K562 (cell line): Measurements from ENCODE around the gene APELA. TPM values are rescaled to one million over a fixed set of nuclear protein-coding genes. Genes with fewer than 3 reads are reported as not detected.

ENCODE experiments used
- ATAC-seq: fragments of 200-7000 bp; cut with Tn5 transposase; 3 replicates; pipeline ENCODE4 v1.9.1; 2020; ENCODE audit warnings: moderate library complexity
- BruUV-seq: library from RNA; stranded (reverse); fragments of 400-500 nt; replicated peaks from 2 replicates; lab custom pipeline; 2021; lab: Mats Ljungman, UMichigan
- CTCF ChIA-PET: fragments of 300-600 bp; formaldehyde crosslinking; extraction: SDS; loops from one replicate; lab custom pipeline; 2021; ENCODE audit warnings: low intra/inter-chr PET ratio; lab: Yijun Ruan, JAX
- POLR2A ChIA-PET: fragments of 300-600, 350-650 bp; sonication (Branson Sonifier 250); formaldehyde crosslinking; extraction: SDS; loops from one replicate; lab custom pipeline; 2021; ENCODE audit warnings: antibody characterized with exemption, inconsistent platforms; lab: Yijun Ruan, JAX
- DNase-seq, 4 experiments: peaks; one replicate each; pipeline versions ENCODE4 v3.0.0 to v3.0.0-alpha.2; 2011 to 2018; ENCODE audit warnings: low spot score in 3 of 4, mixed read lengths in 3 of 4; ENCODE audit errors: extremely low read depth in 1 of 4
- FAIRE-seq: peaks from 2 replicates; lab custom pipeline; 2011; peaks lifted over from hg19 to GRCh38; lab: Jason Lieb, UNC
- H2AFZ ChIP-seq: 2 replicates; pipeline ENCODE4 v1.6.0; 2011; ENCODE audit warnings: low read depth, low read length, control low read depth, inconsistent platforms
- H3K27ac ChIP-seq: fragments of 200-600 bp; 3 replicates; pipeline ENCODE4 v1.8.0; 2011; ENCODE audit warnings: low read depth, mild to moderate bottlenecking, control low read depth, inconsistent platforms, low read length, moderate library complexity, mixed read lengths; ENCODE audit errors: extremely low read depth
- H3K27me3 ChIP-seq, 2 experiments: fragments of 300-600 bp in 1 of 2; 2 replicates in 1 of 2; 3 replicates in 1 of 2; pipeline versions ENCODE4 v1.6.0 to v1.8.0; 2011; ENCODE audit warnings: inconsistent platforms in 2 of 2, low read length in 2 of 2, mild to moderate bottlenecking in 1 of 2, mixed read lengths in 1 of 2, moderate library complexity in 1 of 2; ENCODE audit not compliant: control insufficient read depth in 2 of 2, insufficient read depth in 2 of 2
- H3K36me3 ChIP-seq: fragments of 300-600 bp; 3 replicates; pipeline ENCODE4 v1.8.0; 2011; ENCODE audit warnings: mild to moderate bottlenecking, low read length, inconsistent platforms; ENCODE audit not compliant: control insufficient read depth, insufficient read depth
- H3K4me1 ChIP-seq, 2 experiments: fragments of 200-600 bp in 1 of 2; replicated peaks in 1 of 2; 2 replicates in 1 of 2; 3 replicates in 1 of 2; pipeline versions ENCODE4 v1.5.1 to v1.8.0; 2011; ENCODE audit warnings: inconsistent platforms in 2 of 2, low read length in 2 of 2, mild to moderate bottlenecking in 1 of 2, mixed read lengths in 1 of 2, moderate library complexity in 1 of 2; ENCODE audit not compliant: control insufficient read depth in 2 of 2, insufficient read depth in 2 of 2
- H3K4me2 ChIP-seq: 2 replicates; pipeline ENCODE4 v1.6.1; 2011; ENCODE audit warnings: low read length, control low read depth, inconsistent platforms, mixed read lengths; ENCODE audit not compliant: insufficient read depth
- H3K4me3 ChIP-seq: fragments of 200-600 bp; sonication (generic), shearing (Covaris generic); 2 replicates; pipeline ENCODE4 v1.5.1; 2016; ENCODE audit warnings: control low read depth, inconsistent platforms
- H3K79me2 ChIP-seq: fragments of 200-600 bp; 3 replicates; pipeline ENCODE4 v1.8.0; 2011; ENCODE audit warnings: low read length, inconsistent platforms; ENCODE audit not compliant: control insufficient read depth, insufficient read depth
- H3K9ac ChIP-seq, 2 experiments: 2 replicates each; pipeline versions ENCODE4 v1.6.0 to v1.6.1; 2011; ENCODE audit warnings: low read depth in 2 of 2, low read length in 2 of 2, control low read depth in 1 of 2, inconsistent platforms in 1 of 2, mild to moderate bottlenecking in 1 of 2, mixed read lengths in 1 of 2; ENCODE audit not compliant: insufficient read depth in 1 of 2
- H3K9me1 ChIP-seq: one replicate; pipeline ENCODE4 v1.6.0; 2011; ENCODE audit warnings: inconsistent platforms, mild to moderate bottlenecking, low read length, moderate library complexity; ENCODE audit not compliant: control insufficient read depth, insufficient read depth
- H3K9me3 ChIP-seq: replicated peaks from 2 replicates; pipeline ENCODE4 v1.5.1; 2011; ENCODE audit warnings: low read depth, low read length, inconsistent platforms; ENCODE audit not compliant: control insufficient read depth, insufficient read depth
- H4K20me1 ChIP-seq: replicated peaks from 2 replicates; pipeline ENCODE4 v1.6.1; 2011; ENCODE audit warnings: low read length, inconsistent platforms, mixed read lengths; ENCODE audit not compliant: control insufficient read depth, insufficient read depth
- ASH1L ChIP-seq: fragments of 450-650 bp; IDR thresholded peaks from 2 replicates; pipeline ENCODE4 v1.6.1; 2018; ENCODE audit warnings: borderline replicate concordance, mild to moderate bottlenecking, low read depth; ENCODE audit not compliant: partially characterized antibody
- ATF2 ChIP-seq: sonication (generic); formaldehyde crosslinking; IDR thresholded peaks from 2 replicates; pipeline ENCODE4 v1.8.1; 2022; ENCODE audit warnings: missing genetic modification reagents
- BRCA1 ChIP-seq, 2 experiments: fragments of 450-650 bp in 1 of 2; sonication (generic) in 1 of 2; formaldehyde crosslinking in 1 of 2; IDR thresholded peaks; 2 replicates each; pipeline versions ENCODE4 v1.5.0 to v1.6.1; 2017 to 2020; ENCODE audit warnings: mild to moderate bottlenecking in 1 of 2, missing genetic modification reagents in 1 of 2
- ELF4 ChIP-seq: fragments of 450-650 bp; formaldehyde crosslinking; IDR thresholded peaks from 2 replicates; pipeline ENCODE4 v1.4.0; 2022; ENCODE audit warnings: missing genetic modification characterization
- MIER1 ChIP-seq: fragments of 450-650 bp; IDR thresholded peaks from 2 replicates; pipeline ENCODE4 v1.6.1; 2016; ENCODE audit warnings: antibody characterized with exemption, mild to moderate bottlenecking, low read depth
- NR2F6 ChIP-seq: fragments of 450-650 bp; formaldehyde crosslinking; IDR thresholded peaks from 2 replicates; pipeline ENCODE4 v1.4.0; 2020; ENCODE audit warnings: mild to moderate bottlenecking
- PHF8 ChIP-seq: fragments of 200-600 bp; sonication (generic); IDR thresholded peaks from 2 replicates; pipeline ENCODE4 v1.6.1; 2012; ENCODE audit warnings: mixed run types, mild to moderate bottlenecking, inconsistent platforms, low read length, moderate library complexity, borderline replicate concordance
- POLR3A ChIP-seq: IDR thresholded peaks from 2 replicates; pipeline ENCODE4 v1.6.1; 2011; ENCODE audit warnings: borderline replicate concordance, mild to moderate bottlenecking, moderate library complexity; ENCODE audit not compliant: insufficient read length, insufficient read depth; ENCODE audit errors: extremely low read depth
- STAT5A ChIP-seq: IDR thresholded peaks from 2 replicates; pipeline ENCODE4 v1.6.1; 2012; ENCODE audit warnings: low read length, inconsistent platforms, borderline replicate concordance
- SUPT5H ChIP-seq: fragments of 450-650 bp; IDR thresholded peaks from 2 replicates; pipeline ENCODE4 v1.6.1; 2016
- YBX1 ChIP-seq: fragments of 450-650 bp; IDR thresholded peaks from 2 replicates; pipeline ENCODE4 v1.7.1; 2016; ENCODE audit warnings: mild to moderate bottlenecking
- ZNF583 ChIP-seq: fragments of 250-450 bp; sonication (Bioruptor Pico); IDR thresholded peaks from 2 replicates; pipeline ENCODE4 v1.4.0; 2020
- WGBS: fragments of 100-300 bp; shearing (Covaris generic); methylation state at CpG from one replicate; pipeline ENCODE4 v1.1.6; 2016; ENCODE audit warnings: low coverage, mixed read lengths; ENCODE audit not compliant: insufficient coverage; ENCODE audit errors: missing lambda C conversion rate; 5-methylcytosine and 5-hydroxymethylcytosine counted together
- in situ Hi-C: fragments of 300-500 bp; cut with MboI; formaldehyde crosslinking; loops from 4 replicates; pipeline ENCODE4 v1.15.0; 2018; ENCODE audit warnings: inconsistent platforms, mixed read lengths
- intact Hi-C: fragments of 100-400 bp; cut with micrococcal nuclease; formaldehyde crosslinking; loops from 2 replicates; pipeline ENCODE4 v1.14.2; 2022
- polyA plus RNA-seq, 8 experiments: library from polyadenylated mRNA; depleted of rRNA in 4 of 8; stranded (reverse) in 5 of 8; unstranded in 3 of 8; fragments of >200 nt; fragmentation: Nextera tagmentation in 2 of 8; fragmentation: Illumina TruSeq in 1 of 8; extraction: Ambion mirVana in 2 of 8; extraction: Trizol in 1 of 8; gene quantifications; 2 replicates each; pipeline versions ENCODE4 v1.2.1 to v1.2.3, GENCODE V29; 2011 to 2014; ENCODE audit warnings: inconsistent platforms in 1 of 8, missing spikeins in 1 of 8
- total RNA-seq, 7 experiments: library from RNA; depleted of rRNA in 6 of 7; stranded (reverse); fragments of >200 nt in 6 of 7; fragmentation: Illumina TruSeq in 2 of 7; extraction: Trizol in 2 of 7; gene quantifications; 2 replicates each; pipeline versions ENCODE4 v1.2.1 to v1.2.3, GENCODE V29; 2011 to 2021; ENCODE audit warnings: low replicate concordance in 1 of 7
- TF ChIP-seq, protein P1 (sequence below): fragments of 250-450 bp; sonication (Bioruptor Pico); IDR thresholded peaks from 2 replicates; pipeline ENCODE4 v1.4.0; 2020
- TF ChIP-seq, protein P2 (sequence below): fragments of 450-650 bp; IDR thresholded peaks from one replicate; pipeline ENCODE4 v1.6.1; 2018; ENCODE audit warnings: mild to moderate bottlenecking, moderate library complexity; ENCODE audit not compliant: partially characterized antibody

Gene APELA
- total and polyA plus RNA-seq, 9 of the 15 experiments (the other 6 are each of a cell fraction or from before 2014, with no cell fraction given), result not detected

GRCh38 chr4:164866817-164867490 lies 10.0 kb upstream of the APELA start:
- no peaks in the 10 kb centered on the region for H3K4me1 ChIP-seq
- H3K27me3 ChIP-seq, result no peaks in the 10 kb centered on the region
- H3K9me1 ChIP-seq, result no peaks in the 10 kb centered on the region
- no peaks in the 10 kb centered on the region for H3K9me3 ChIP-seq
- ATAC-seq, result no peak
- ChIA-PET CTCF (no interaction called here), POLR2A (no interaction called here)
- intact Hi-C loops (no loop called here), in situ Hi-C loops (no loop called here)
- no TSS peak for BruUV-seq
- no peak overlapping the region for H3K4me2 ChIP-seq
- WGBS, result 0% methylated on average over 3 of the region's 3 CpGs
- H3K9ac ChIP-seq, result no peak overlapping the region
- H3K36me3 ChIP-seq, result no peaks in the 10 kb centered on the region
- FAIRE-seq, result no peak
- H3K27ac ChIP-seq, result no peak overlapping the region
- no peaks in the 10 kb centered on the region for H3K79me2 ChIP-seq
- no peaks in the 10 kb centered on the region for H4K20me1 ChIP-seq
- no peak overlapping the region for H2AFZ ChIP-seq
- no peak overlapping the region for H3K4me3 ChIP-seq
- no peak for DNase-seq
- no peak for TF ChIP-seq ASH1L
- no peak for TF ChIP-seq ZNF583 (CRISPR knock-in tag)
- TF ChIP-seq YBX1, result no peak
- TF ChIP-seq, protein P1, sequence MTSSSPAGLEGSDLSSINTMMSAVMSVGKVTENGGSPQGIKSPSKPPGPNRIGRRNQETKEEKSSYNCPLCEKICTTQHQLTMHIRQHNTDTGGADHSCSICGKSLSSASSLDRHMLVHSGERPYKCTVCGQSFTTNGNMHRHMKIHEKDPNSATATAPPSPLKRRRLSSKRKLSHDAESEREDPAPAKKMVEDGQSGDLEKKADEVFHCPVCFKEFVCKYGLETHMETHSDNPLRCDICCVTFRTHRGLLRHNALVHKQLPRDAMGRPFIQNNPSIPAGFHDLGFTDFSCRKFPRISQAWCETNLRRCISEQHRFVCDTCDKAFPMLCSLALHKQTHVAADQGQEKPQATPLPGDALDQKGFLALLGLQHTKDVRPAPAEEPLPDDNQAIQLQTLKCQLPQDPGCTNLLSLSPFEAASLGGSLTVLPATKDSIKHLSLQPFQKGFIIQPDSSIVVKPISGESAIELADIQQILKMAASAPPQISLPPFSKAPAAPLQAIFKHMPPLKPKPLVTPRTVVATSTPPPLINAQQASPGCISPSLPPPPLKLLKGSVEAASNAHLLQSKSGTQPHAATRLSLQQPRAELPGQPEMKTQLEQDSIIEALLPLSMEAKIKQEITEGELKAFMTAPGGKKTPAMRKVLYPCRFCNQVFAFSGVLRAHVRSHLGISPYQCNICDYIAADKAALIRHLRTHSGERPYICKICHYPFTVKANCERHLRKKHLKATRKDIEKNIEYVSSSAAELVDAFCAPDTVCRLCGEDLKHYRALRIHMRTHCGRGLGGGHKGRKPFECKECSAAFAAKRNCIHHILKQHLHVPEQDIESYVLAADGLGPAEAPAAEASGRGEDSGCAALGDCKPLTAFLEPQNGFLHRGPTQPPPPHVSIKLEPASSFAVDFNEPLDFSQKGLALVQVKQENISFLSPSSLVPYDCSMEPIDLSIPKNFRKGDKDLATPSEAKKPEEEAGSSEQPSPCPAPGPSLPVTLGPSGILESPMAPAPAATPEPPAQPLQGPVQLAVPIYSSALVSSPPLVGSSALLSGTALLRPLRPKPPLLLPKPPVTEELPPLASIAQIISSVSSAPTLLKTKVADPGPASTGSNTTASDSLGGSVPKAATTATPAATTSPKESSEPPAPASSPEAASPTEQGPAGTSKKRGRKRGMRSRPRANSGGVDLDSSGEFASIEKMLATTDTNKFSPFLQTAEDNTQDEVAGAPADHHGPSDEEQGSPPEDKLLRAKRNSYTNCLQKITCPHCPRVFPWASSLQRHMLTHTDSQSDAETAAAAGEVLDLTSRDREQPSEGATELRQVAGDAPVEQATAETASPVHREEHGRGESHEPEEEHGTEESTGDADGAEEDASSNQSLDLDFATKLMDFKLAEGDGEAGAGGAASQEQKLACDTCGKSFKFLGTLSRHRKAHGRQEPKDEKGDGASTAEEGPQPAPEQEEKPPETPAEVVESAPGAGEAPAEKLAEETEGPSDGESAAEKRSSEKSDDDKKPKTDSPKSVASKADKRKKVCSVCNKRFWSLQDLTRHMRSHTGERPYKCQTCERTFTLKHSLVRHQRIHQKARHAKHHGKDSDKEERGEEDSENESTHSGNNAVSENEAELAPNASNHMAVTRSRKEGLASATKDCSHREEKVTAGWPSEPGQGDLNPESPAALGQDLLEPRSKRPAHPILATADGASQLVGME (CRISPR knock-in tag), result no peak
- no peak for TF ChIP-seq MIER1
- no peak for TF ChIP-seq PHF8
- TF ChIP-seq STAT5A, result no peak
- TF ChIP-seq, protein P2, sequence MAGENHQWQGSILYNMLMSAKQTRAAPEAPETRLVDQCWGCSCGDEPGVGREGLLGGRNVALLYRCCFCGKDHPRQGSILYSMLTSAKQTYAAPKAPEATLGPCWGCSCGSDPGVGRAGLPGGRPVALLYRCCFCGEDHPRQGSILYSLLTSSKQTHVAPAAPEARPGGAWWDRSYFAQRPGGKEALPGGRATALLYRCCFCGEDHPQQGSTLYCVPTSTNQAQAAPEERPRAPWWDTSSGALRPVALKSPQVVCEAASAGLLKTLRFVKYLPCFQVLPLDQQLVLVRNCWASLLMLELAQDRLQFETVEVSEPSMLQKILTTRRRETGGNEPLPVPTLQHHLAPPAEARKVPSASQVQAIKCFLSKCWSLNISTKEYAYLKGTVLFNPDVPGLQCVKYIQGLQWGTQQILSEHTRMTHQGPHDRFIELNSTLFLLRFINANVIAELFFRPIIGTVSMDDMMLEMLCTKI, result no peak
- no peak for TF ChIP-seq BRCA1 (IDR thresholded peaks at IDR 0.05)
- TF ChIP-seq BRCA1 (CRISPR knock-in tag; IDR thresholded peaks at IDR 0.05), result no peak
- no peak for TF ChIP-seq ELF4 (CRISPR knock-in tag)
- no peak for TF ChIP-seq NR2F6 (CRISPR knock-in tag)
- TF ChIP-seq SUPT5H, result no peak
- TF ChIP-seq ATF2 (CRISPR knock-in tag), result no peak
- no peak for TF ChIP-seq POLR3A
